Astrocyte (in vitro differentiated cells and primary cell): ENCODE data around the gene STK17A.

Experiments
- CTCF ChIP-seq: IDR thresholded peaks from 2 replicates; pipeline ENCODE4 v1.5.1; 2011; ENCODE audit warnings: low read depth, mild to moderate bottlenecking, inconsistent platforms, low read length, moderate library complexity; ENCODE audit not compliant: insufficient read depth
- EZH2 ChIP-seq: IDR thresholded peaks from 2 replicates; pipeline ENCODE4 v1.6.1; 2012; ENCODE audit warnings: mild to moderate bottlenecking, low read length, inconsistent platforms; ENCODE audit not compliant: insufficient read depth

DNA sequence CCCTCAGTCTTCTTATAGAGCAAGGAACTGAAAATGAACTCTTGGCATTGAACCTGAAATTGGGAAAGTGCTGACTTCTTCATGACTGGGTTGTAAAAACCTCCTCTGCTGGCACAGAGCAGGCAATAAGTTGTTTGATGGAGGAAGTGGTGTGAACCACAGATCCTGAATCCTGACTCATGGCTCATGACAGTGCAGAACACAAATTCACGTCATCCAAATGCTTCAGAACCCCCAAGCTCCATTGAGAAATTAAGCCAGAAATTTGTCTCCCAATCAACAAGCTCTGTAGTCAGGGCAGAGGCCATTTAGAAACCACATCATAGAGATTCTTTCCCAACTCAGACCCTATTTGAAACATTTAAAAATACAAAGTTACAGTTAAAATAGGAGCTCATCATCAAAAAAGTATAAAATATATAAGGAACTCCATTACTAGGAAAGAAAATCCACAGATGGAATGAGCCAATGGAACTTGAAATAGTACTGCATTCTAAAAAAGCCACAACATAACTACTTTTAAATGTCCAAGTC lies 10.3 kb upstream of the STK17A start:
- TF ChIP-seq CTCF (no peak), EZH2 (no peak)
